A549 (cell line): ENCODE data around the gene CNTN4. TPM values are rescaled to one million over a fixed set of nuclear protein-coding genes. Genes with fewer than 3 reads are reported as not detected.

Experiments
- ATAC-seq, 2 experiments: fragments of 200-7000 bp in 1 of 2; fragments of >200 bp in 1 of 2; cut with Nextera tagmentation in 1 of 2; cut with Tn5 transposase in 1 of 2; 3 replicates each; pipeline versions ENCODE4 v1.8.0 to v1.9.1; 2018 to 2020; ENCODE audit warnings: mild to moderate bottlenecking in 1 of 2, moderate library complexity in 1 of 2
- CTCF ChIA-PET: fragments of 300-600 bp; sonication (Branson Sonifier 250); formaldehyde crosslinking; extraction: SDS; loops from one replicate; lab custom pipeline; 2021; ENCODE audit warnings: antibody characterized with exemption, inconsistent platforms; lab: Yijun Ruan, JAX
- POLR2A ChIA-PET: fragments of 350-600 bp; formaldehyde crosslinking; extraction: SDS; loops from one replicate; lab custom pipeline; 2021; ENCODE audit warnings: antibody characterized with exemption, inconsistent platforms; lab: Yijun Ruan, JAX
- DNase-seq, 2 experiments: peaks; one replicate each; pipeline versions ENCODE4 v3.0.0 to v3.0.0-alpha.2; 2011 to 2016; ENCODE audit warnings: low read depth in 1 of 2, low spot score in 1 of 2
- FAIRE-seq: peaks from 2 replicates; lab custom pipeline; 2011; peaks lifted over from hg19 to GRCh38; lab: Jason Lieb, UNC
- H3K27ac ChIP-seq, 2 experiments: fragments of >200 bp; sonication (Bioruptor Twin); formaldehyde crosslinking; 3 replicates each; pipeline ENCODE4 v1.5.1; 2016 to 2017
- H3K4me1 ChIP-seq: fragments of >200 bp; sonication (Bioruptor Twin); formaldehyde crosslinking; 3 replicates; pipeline ENCODE4 v1.6.1; 2016
- H3K4me2 ChIP-seq: fragments of >200 bp; sonication (Bioruptor Twin); formaldehyde crosslinking; 3 replicates; pipeline ENCODE4 v1.6.1; 2016
- H3K4me3 ChIP-seq: fragments of >200 bp; sonication (Bioruptor Twin); formaldehyde crosslinking; 3 replicates; pipeline ENCODE4 v1.5.1; 2016
- H3K9me3 ChIP-seq: fragments of >200 bp; sonication (Bioruptor Twin); formaldehyde crosslinking; 3 replicates; pipeline ENCODE4 v1.6.1; 2016
- BHLHE40 ChIP-seq: IDR thresholded peaks from 2 replicates; pipeline ENCODE4 v1.6.1; 2012; ENCODE audit warnings: low read depth, low read length, inconsistent platforms
- CHD4 ChIP-seq: fragments of 200-600 bp; sonication (generic); IDR thresholded peaks from 2 replicates; pipeline ENCODE4 v1.6.1; 2016; ENCODE audit warnings: antibody characterized with exemption, mild to moderate bottlenecking, borderline replicate concordance
- ESRRA ChIP-seq: fragments of 150-350 bp; IDR thresholded peaks from 2 replicates; pipeline ENCODE4 v1.6.1; 2014; ENCODE audit warnings: mild to moderate bottlenecking, low read length, borderline replicate concordance
- FOSB ChIP-seq: fragments of 250-450 bp; sonication (Bioruptor Pico); IDR thresholded peaks from 2 replicates; pipeline ENCODE4 v1.5.0; 2020; ENCODE audit warnings: mild to moderate bottlenecking, moderate library complexity
- HDAC2 ChIP-seq: fragments of 200-600 bp; sonication (generic); IDR thresholded peaks from 2 replicates; pipeline ENCODE4 v1.6.1; 2016
- HOXB13 ChIP-seq: fragments of 250-450 bp; sonication (Bioruptor Pico); IDR thresholded peaks from 2 replicates; pipeline ENCODE4 v1.5.0; 2020; ENCODE audit warnings: low read depth, mild to moderate bottlenecking, moderate library complexity
- JUN ChIP-seq, 2 experiments: fragments of >200 bp; sonication (Bioruptor Twin); formaldehyde crosslinking; IDR thresholded peaks; 2 replicates in 1 of 2; 3 replicates in 1 of 2; pipeline ENCODE4 v1.6.1; 2016 to 2017
- JUNB ChIP-seq: fragments of >200 bp; sonication (Bioruptor Twin); formaldehyde crosslinking; IDR thresholded peaks from 2 replicates; pipeline ENCODE4 v1.6.1; 2016
- MAFK ChIP-seq: fragments of 450-650 bp; IDR thresholded peaks from 2 replicates; pipeline ENCODE4 v1.6.1; 2014; ENCODE audit not compliant: partially characterized antibody
- NFE2L2 ChIP-seq: fragments of 150-350 bp; conservative IDR thresholded peaks from 2 replicates; pipeline ENCODE4 v1.6.1; 2014; ENCODE audit warnings: low read length
- NPAS2 ChIP-seq: fragments of 250-450 bp; sonication (Bioruptor Pico); IDR thresholded peaks from 2 replicates; pipeline ENCODE4 v1.8.0; 2022; ENCODE audit warnings: mild to moderate bottlenecking, moderate library complexity, borderline replicate concordance
- PHF8 ChIP-seq: fragments of 200-600 bp; sonication (generic); IDR thresholded peaks from 2 replicates; pipeline ENCODE4 v1.6.1; 2016; ENCODE audit warnings: low read depth, mild to moderate bottlenecking, antibody characterized with exemption, moderate library complexity, borderline replicate concordance
- POLR2AphosphoS2 ChIP-seq: conservative IDR thresholded peaks from 2 replicates; pipeline ENCODE4 v1.6.1; 2012; ENCODE audit warnings: low read length, improper control_type of control experiment, inconsistent platforms
- RARB ChIP-seq: fragments of 250-450 bp; sonication (Bioruptor Pico); IDR thresholded peaks from 2 replicates; pipeline ENCODE4 v1.8.0; 2021; ENCODE audit warnings: mild to moderate bottlenecking, moderate library complexity
- RNF2 ChIP-seq: fragments of 200-600 bp; sonication (generic); IDR thresholded peaks from 2 replicates; pipeline ENCODE4 v1.6.1; 2016; ENCODE audit warnings: low read depth, mild to moderate bottlenecking, antibody characterized with exemption, moderate library complexity, borderline replicate concordance
- SREBF2 ChIP-seq: fragments of 450-650 bp; IDR thresholded peaks from 2 replicates; pipeline ENCODE4 v1.6.1; 2014; ENCODE audit warnings: mild to moderate bottlenecking, moderate library complexity
- WGBS: methylation state at CpG from one replicate; pipeline ENCODE4 v1.1.6; 2017; ENCODE audit errors: missing lambda C conversion rate; 5-methylcytosine and 5-hydroxymethylcytosine counted together
- polyA plus RNA-seq, 4 experiments: library from polyadenylated mRNA; depleted of rRNA in 3 of 4; stranded (reverse); fragments of >200 nt; fragmentation: RNase III in 1 of 4; extraction: RNeasy Plus Mini Kit Qiagen cat#74134 plus additional on column Dnase treatment in 1 of 4; gene quantifications; 2 replicates in 3 of 4; 3 replicates in 1 of 4; pipeline ENCODE4 v1.2.3, GENCODE V29; 2011 to 2017
- TF ChIP-seq, protein P1 (sequence below): fragments of 200-600 bp; sonication (generic); IDR thresholded peaks from 2 replicates; pipeline ENCODE4 v1.6.1; 2016; ENCODE audit warnings: antibody characterized with exemption, mild to moderate bottlenecking, moderate library complexity
- TF ChIP-seq, protein P2 (sequence below): fragments of 450-650 bp; IDR thresholded peaks from 2 replicates; pipeline ENCODE4 v1.6.1; 2014; ENCODE audit warnings: antibody characterized with exemption
- TF ChIP-seq, protein P3 (sequence below): fragments of 250-450 bp; sonication (Bioruptor Pico); IDR thresholded peaks from 2 replicates; pipeline ENCODE4 v1.5.0; 2021; ENCODE audit warnings: mild to moderate bottlenecking, moderate library complexity, borderline replicate concordance
- TF ChIP-seq, protein P4 (sequence below): IDR thresholded peaks from 2 replicates; pipeline ENCODE4 v1.6.1; 2012

The CNTN4 gene
- polyA plus RNA-seq, 2 of the 4 experiments (the other 2 are of a cell fraction): 0.03 TPM; not detected in 1

DNA sequence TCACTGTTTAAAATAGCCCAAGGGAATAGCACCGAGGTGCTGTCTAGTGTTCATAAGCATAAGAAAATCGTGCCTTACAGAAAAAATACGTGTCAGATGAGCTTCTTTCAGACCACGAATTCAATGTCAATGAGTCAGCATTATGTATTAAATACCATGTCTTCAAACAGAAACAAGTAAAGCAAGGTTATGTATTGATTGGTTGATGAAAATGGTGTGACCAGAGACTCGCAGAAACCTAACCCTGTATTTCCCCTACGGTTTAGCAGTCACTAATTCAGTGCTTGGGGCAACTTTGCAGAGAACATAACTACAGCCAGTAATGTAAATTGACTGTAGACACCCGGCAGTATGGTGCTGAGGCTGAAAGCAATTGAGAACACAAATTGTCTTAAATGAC is 703.8 kb downstream of the CNTN4 start:
- Histone ChIP-seq H3K4me1 (no peaks in the 10 kb centered on the region), H3K4me3 (no peak overlapping the region), H3K27ac (no peak overlapping the region), H3K9me3 (no peaks in the 10 kb centered on the region), H3K4me2 (no peak overlapping the region)
- DNase-seq (no peak), ATAC-seq (no peak), FAIRE-seq (no peak)
- WGBS: 2% methylated on average over 7 of the region's 7 CpGs
- POLR2A ChIA-PET: no interaction called here
- TF ChIP-seq MAFK (peak; percentile 59), NPAS2 (CRISPR knock-in tag) (no peak)
- CTCF ChIA-PET: no interaction called here

DNA sequence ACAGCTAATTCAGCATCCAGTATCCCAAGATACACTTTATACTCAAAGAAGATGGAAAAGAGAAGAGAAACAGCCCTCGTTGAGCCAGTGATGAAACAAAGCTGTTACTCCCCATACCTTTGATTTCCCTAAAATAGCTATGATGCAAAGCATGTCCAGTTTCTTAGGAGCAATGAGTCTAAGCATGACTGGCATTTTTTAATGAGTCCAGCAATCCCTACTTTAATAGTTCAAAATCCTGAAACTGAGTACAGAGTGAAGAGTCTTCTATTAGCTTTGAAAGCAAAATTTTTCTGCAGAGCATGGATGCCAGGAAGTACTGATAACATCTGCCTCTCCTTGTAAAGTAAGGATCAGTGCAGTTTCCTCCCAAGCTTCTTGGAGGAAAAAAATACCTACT is 708.8 kb downstream of the CNTN4 start:
- 7% methylated on average over 1 of the region's 1 CpG for WGBS
- TF ChIP-seq ESRRA (no peak), CHD4 (no peak), MAFK (peak; percentile 19), HOXB13 (CRISPR knock-in tag) (no peak), NFE2L2 (peak; percentile 78), FOSB (CRISPR knock-in tag) (no peak), RARB (CRISPR knock-in tag) (no peak)
- FAIRE-seq (no peak), ATAC-seq (no peak), DNase-seq (no peak)
- no peak overlapping the region for H3K4me2 ChIP-seq
- H3K4me1 ChIP-seq: no peaks in the 10 kb centered on the region
- H3K27ac ChIP-seq: no peak overlapping the region
- no peak overlapping the region for H3K4me3 ChIP-seq
- H3K9me3 ChIP-seq: no peaks in the 10 kb centered on the region
- ChIA-PET POLR2A (no interaction called here), CTCF (interaction anchor here (0.7 kb wide), 1 partner anchor 327 kb away, joined by 4 read pairs; no protein-coding TSS in a partner anchor)

DNA sequence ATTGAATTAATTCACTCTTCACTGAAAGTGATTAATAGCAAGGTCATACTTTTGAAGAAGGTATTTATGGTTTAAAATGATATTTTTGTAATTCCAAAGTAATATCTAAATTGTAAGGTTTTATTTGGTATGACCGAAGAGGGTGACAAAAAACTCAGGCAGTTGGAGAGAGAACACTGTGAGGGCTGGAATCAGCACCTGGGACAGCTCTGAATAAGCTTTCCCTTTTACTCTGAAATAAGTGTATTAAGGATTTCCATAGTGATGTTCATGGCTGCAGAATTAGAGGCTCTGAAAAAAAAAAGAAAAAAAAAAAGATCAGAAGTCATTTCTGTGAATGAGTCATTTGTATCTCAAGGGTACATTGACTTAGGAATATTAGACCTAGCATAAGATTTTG is 712.1 kb downstream of the CNTN4 start:
- FAIRE-seq (no peak), ATAC-seq (no peak), DNase-seq (no peak)
- 6% methylated on average over 1 of the region's 1 CpG for WGBS
- Histone ChIP-seq H3K4me2 (no peak overlapping the region), H3K9me3 (no peaks in the 10 kb centered on the region), H3K4me1 (no peaks in the 10 kb centered on the region), H3K27ac (no peak overlapping the region), H3K4me3 (no peak overlapping the region)
- ChIA-PET CTCF (no interaction called here), POLR2A (no interaction called here)
- TF ChIP-seq, protein P1, sequence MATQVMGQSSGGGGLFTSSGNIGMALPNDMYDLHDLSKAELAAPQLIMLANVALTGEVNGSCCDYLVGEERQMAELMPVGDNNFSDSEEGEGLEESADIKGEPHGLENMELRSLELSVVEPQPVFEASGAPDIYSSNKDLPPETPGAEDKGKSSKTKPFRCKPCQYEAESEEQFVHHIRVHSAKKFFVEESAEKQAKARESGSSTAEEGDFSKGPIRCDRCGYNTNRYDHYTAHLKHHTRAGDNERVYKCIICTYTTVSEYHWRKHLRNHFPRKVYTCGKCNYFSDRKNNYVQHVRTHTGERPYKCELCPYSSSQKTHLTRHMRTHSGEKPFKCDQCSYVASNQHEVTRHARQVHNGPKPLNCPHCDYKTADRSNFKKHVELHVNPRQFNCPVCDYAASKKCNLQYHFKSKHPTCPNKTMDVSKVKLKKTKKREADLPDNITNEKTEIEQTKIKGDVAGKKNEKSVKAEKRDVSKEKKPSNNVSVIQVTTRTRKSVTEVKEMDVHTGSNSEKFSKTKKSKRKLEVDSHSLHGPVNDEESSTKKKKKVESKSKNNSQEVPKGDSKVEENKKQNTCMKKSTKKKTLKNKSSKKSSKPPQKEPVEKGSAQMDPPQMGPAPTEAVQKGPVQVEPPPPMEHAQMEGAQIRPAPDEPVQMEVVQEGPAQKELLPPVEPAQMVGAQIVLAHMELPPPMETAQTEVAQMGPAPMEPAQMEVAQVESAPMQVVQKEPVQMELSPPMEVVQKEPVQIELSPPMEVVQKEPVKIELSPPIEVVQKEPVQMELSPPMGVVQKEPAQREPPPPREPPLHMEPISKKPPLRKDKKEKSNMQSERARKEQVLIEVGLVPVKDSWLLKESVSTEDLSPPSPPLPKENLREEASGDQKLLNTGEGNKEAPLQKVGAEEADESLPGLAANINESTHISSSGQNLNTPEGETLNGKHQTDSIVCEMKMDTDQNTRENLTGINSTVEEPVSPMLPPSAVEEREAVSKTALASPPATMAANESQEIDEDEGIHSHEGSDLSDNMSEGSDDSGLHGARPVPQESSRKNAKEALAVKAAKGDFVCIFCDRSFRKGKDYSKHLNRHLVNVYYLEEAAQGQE: peak; percentile 82
- no peak for TF ChIP-seq RNF2

DNA sequence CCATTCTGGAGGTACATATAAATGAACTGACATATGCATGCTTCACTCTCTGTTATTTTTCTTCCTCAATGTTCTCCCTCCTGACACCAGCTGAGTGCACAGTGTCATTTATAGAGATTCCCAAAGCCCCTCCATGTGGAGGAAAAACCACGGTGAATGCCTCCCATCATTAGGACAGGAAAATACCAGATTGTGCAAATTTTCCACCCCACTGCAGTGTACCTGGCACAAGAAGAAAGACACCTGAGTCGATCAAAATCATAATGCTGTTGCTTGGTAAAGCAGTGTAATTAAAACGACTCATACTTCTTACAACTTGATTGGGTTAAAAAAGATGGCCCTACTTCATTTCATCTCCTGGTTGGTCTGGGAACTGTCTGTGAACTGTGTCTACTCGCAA is 720.9 kb downstream of the CNTN4 start:
- ATAC-seq: no peak
- no peak for FAIRE-seq
- ChIA-PET POLR2A (no interaction called here), CTCF (no interaction called here)
- DNase-seq: no peak
- H3K9me3 ChIP-seq: no peaks in the 10 kb centered on the region
- H3K4me2 ChIP-seq: no peak overlapping the region
- H3K27ac ChIP-seq: no peak overlapping the region
- TF ChIP-seq, protein P2, sequence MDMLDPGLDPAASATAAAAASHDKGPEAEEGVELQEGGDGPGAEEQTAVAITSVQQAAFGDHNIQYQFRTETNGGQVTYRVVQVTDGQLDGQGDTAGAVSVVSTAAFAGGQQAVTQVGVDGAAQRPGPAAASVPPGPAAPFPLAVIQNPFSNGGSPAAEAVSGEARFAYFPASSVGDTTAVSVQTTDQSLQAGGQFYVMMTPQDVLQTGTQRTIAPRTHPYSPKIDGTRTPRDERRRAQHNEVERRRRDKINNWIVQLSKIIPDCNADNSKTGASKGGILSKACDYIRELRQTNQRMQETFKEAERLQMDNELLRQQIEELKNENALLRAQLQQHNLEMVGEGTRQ: no peak
- TF ChIP-seq SREBF2: no peak
- TF ChIP-seq HDAC2: no peak
- TF ChIP-seq JUN (IDR thresholded peaks at IDR 0.05): no peak
- TF ChIP-seq PHF8: no peak
- no peak for TF ChIP-seq ESRRA
- TF ChIP-seq, protein P1: no peak
- TF ChIP-seq JUNB: no peak
- TF ChIP-seq, protein P3, sequence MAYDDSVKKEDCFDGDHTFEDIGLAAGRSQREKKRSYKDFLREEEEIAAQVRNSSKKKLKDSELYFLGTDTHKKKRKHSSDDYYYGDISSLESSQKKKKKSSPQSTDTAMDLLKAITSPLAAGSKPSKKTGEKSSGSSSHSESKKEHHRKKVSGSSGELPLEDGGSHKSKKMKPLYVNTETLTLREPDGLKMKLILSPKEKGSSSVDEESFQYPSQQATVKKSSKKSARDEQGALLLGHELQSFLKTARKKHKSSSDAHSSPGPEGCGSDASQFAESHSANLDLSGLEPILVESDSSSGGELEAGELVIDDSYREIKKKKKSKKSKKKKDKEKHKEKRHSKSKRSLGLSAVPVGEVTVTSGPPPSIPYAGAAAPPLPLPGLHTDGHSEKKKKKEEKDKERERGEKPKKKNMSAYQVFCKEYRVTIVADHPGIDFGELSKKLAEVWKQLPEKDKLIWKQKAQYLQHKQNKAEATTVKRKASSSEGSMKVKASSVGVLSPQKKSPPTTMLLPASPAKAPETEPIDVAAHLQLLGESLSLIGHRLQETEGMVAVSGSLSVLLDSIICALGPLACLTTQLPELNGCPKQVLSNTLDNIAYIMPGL: no peak
- TF ChIP-seq, protein P4, sequence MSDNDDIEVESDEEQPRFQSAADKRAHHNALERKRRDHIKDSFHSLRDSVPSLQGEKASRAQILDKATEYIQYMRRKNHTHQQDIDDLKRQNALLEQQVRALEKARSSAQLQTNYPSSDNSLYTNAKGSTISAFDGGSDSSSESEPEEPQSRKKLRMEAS: no peak
- TF ChIP-seq BHLHE40: no peak
- TF ChIP-seq POLR2AphosphoS2: no peak
- WGBS: 6% methylated on average over 4 of the region's 4 CpGs
- no peak overlapping the region for H3K4me3 ChIP-seq
- H3K4me1 ChIP-seq: no peaks in the 10 kb centered on the region
